ENCODE results near the gene TCEAL2.

DNA sequence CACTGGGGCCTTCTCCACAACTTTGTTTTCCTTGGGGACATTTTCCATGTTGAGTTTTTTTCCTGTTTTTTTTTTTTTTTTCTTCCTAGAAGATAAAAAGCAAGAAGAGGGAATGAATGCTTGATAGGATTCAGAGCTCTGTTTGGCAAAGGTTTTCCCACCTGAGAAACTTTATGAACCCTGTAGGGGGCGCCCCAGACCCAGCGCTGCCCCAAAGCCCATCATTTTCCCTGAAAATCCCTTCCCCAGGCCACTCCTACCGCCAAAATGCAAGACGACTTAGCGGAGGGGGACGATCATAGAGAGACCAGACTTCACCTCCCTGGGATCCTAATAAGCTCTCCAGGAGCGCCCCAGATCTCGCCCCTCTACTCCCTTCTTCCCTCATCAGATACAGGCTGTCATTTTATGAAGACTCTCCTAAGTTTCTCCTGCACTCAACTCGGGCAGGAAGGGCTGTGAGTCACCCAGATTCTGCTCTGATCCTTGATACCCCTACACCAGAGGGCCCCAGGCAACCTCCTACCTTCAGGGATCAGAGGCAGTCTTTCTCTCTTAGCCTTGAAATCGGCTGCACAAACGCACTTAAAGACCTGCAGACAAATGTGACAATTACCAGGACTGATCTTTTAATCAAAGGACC is 28.9 kb downstream of the TCEAL2 start:
- no peak for TF ChIP-seq EZH2 (IDR thresholded peaks at IDR 0.05; ENCODE audit: borderline replicate concordance, low read depth, low read length, poor library complexity, severe bottlenecking)
- TF ChIP-seq CTCF (conservative IDR thresholded peaks at IDR 0.05; ENCODE audit: low read depth, low read length): peak; percentile 53
